CD14-positive monocyte (primary cell): ENCODE results near the gene SELL. TPM values are rescaled to one million over a fixed set of nuclear protein-coding genes. Genes with fewer than 3 reads are reported as not detected.

ENCODE experiments used
- DNase-seq, 3 donors: peaks; one replicate each; pipeline ENCODE4 v3.0.0-alpha.2; 2011 to 2022
- H2AFZ ChIP-seq: 2 replicates; pipeline ENCODE4 v1.6.0; 2012; ENCODE audit warnings: mild to moderate bottlenecking, low read depth, low read length, inconsistent platforms; ENCODE audit not compliant: insufficient read depth, poor library complexity, severe bottlenecking
- H3K27ac ChIP-seq, 2 donors: 1 replicate in 1 of 2; 2 replicates in 1 of 2; pipeline ENCODE4 v1.5.1; 2012 to 2013; ENCODE audit warnings: low read length in 2 of 2, control low read depth in 1 of 2, inconsistent platforms in 1 of 2, low read depth in 1 of 2, mild to moderate bottlenecking in 1 of 2
- H3K27me3 ChIP-seq, 2 donors: one replicate each; pipeline versions ENCODE4 v1.6.0 to v1.6.1; 2011 to 2013; ENCODE audit warnings: low read length in 2 of 2; ENCODE audit not compliant: control insufficient read depth in 2 of 2, insufficient read depth in 2 of 2
- H3K36me3 ChIP-seq, 2 donors: replicated peaks in 1 of 2; 1 replicate in 1 of 2; 2 replicates in 1 of 2; pipeline versions ENCODE4 v1.5.1 to v1.6.1; 2012 to 2013; ENCODE audit warnings: low read length in 2 of 2, control low read depth in 1 of 2, inconsistent platforms in 1 of 2, mild to moderate bottlenecking in 1 of 2; ENCODE audit not compliant: insufficient read depth in 2 of 2, control insufficient read depth in 1 of 2
- H3K4me1 ChIP-seq, 2 donors: 1 replicate in 1 of 2; 2 replicates in 1 of 2; pipeline versions ENCODE4 v1.5.1 to v1.6.1; 2012 to 2013; ENCODE audit warnings: low read length in 2 of 2, control low read depth in 1 of 2, inconsistent platforms in 1 of 2, mild to moderate bottlenecking in 1 of 2, moderate library complexity in 1 of 2; ENCODE audit not compliant: insufficient read depth in 2 of 2, control insufficient read depth in 1 of 2
- H3K4me2 ChIP-seq: replicated peaks from 2 replicates; pipeline ENCODE3; 2012; ENCODE audit warnings: low read length, moderate library complexity, mild to moderate bottlenecking; ENCODE audit not compliant: poor library complexity, severe bottlenecking; ENCODE audit errors: extremely low read depth
- H3K4me3 ChIP-seq, 3 experiments: fragments of 200-600 bp in 1 of 3; sonication (generic) in 1 of 3; replicated peaks in 1 of 3; 1 replicate in 2 of 3; 2 replicates in 1 of 3; pipeline ENCODE4 v1.5.1; 2011 to 2013; ENCODE audit warnings: low read length in 3 of 3, mild to moderate bottlenecking in 3 of 3, control low read depth in 2 of 3, low read depth in 2 of 3, inconsistent platforms in 1 of 3, moderate library complexity in 1 of 3
- H3K79me2 ChIP-seq: 2 replicates; pipeline ENCODE4 v1.6.0; 2012; ENCODE audit warnings: mild to moderate bottlenecking, control low read depth, inconsistent platforms, low read length, moderate library complexity; ENCODE audit not compliant: insufficient read depth
- H3K9ac ChIP-seq: 2 replicates; pipeline ENCODE4 v1.6.0; 2017; ENCODE audit warnings: low read length, mild to moderate bottlenecking; ENCODE audit not compliant: insufficient read depth, poor library complexity, severe bottlenecking
- H3K9me3 ChIP-seq, 2 donors: replicated peaks in 1 of 2; 1 replicate in 1 of 2; 2 replicates in 1 of 2; pipeline versions ENCODE4 v1.5.1 to v1.6.1; 2012 to 2013; ENCODE audit warnings: low read length in 2 of 2, control low read depth in 1 of 2; ENCODE audit not compliant: control insufficient read depth in 1 of 2, insufficient read depth in 1 of 2
- H4K20me1 ChIP-seq: 2 replicates; pipeline ENCODE4 v1.6.0; 2012; ENCODE audit warnings: mild to moderate bottlenecking, low read length, control low read depth, moderate library complexity; ENCODE audit not compliant: insufficient read depth
- H3K27ac Mint-ChIP-seq, 7 donors: one replicate each; pipeline ENCODE4 v1.8.0; 2020; ENCODE audit warnings: mild to moderate bottlenecking in 7 of 7, mixed read lengths in 7 of 7, moderate library complexity in 6 of 7, inconsistent platforms in 2 of 7
- H3K27me3 Mint-ChIP-seq, 3 donors: one replicate each; pipeline ENCODE4 v1.8.0; 2021 to 2022; ENCODE audit warnings: low read depth in 3 of 3, mild to moderate bottlenecking in 3 of 3, mixed read lengths in 3 of 3, moderate library complexity in 3 of 3, inconsistent platforms in 1 of 3
- H3K36me3 Mint-ChIP-seq, 2 donors: one replicate each; pipeline ENCODE4 v1.8.0; 2020; ENCODE audit warnings: mixed read lengths in 2 of 2, inconsistent platforms in 1 of 2, mild to moderate bottlenecking in 1 of 2
- H3K4me1 Mint-ChIP-seq: one replicate; pipeline ENCODE4 v1.8.0; 2020; ENCODE audit warnings: mild to moderate bottlenecking, mixed read lengths
- H3K4me3 Mint-ChIP-seq, 2 donors: one replicate each; pipeline ENCODE4 v1.8.0; 2020; ENCODE audit warnings: mild to moderate bottlenecking in 2 of 2, mixed read lengths in 2 of 2, moderate library complexity in 1 of 2
- H3K9me3 Mint-ChIP-seq, 7 donors: one replicate each; pipeline ENCODE4 v1.8.0; 2020 to 2022; ENCODE audit warnings: mixed read lengths in 7 of 7, mild to moderate bottlenecking in 6 of 7, moderate library complexity in 6 of 7, inconsistent platforms in 2 of 7
- WGBS: methylation state at CpG from one replicate; pipeline ENCODE4 v1.1.5; 2013; ENCODE audit warnings: missing lambda C conversion rate; ENCODE audit not compliant: insufficient coverage; 5-methylcytosine and 5-hydroxymethylcytosine counted together
- intact Hi-C, 2 donors: fragments of 100-400 bp; cut with micrococcal nuclease; formaldehyde crosslinking; loops; one replicate each; pipeline versions ENCODE4 v1.15.0 to v1.15.1; 2023
- polyA plus RNA-seq, 3 donors: library from polyadenylated mRNA; depleted of rRNA in 1 of 3; unstranded in 2 of 3; stranded (reverse) in 1 of 3; fragments of 300-500 nt in 2 of 3; fragments of >200 nt in 1 of 3; fragmentation: Illumina TruSeq in 2 of 3; gene quantifications; 1 replicate in 2 of 3; 2 replicates in 1 of 3; pipeline ENCODE4 v1.2.3, GENCODE V29; 2012 to 2021
- TF ChIP-seq, protein P1 (sequence below): fragments of 200-600 bp; IDR thresholded peaks from one replicate; pipeline ENCODE4 v1.8.0; 2022; ENCODE audit warnings: antibody characterized with exemption, mild to moderate bottlenecking

The SELL gene
- polyA plus RNA-seq, 3 donors = 153 to 1,885 (median 1,118) TPM

DNA sequence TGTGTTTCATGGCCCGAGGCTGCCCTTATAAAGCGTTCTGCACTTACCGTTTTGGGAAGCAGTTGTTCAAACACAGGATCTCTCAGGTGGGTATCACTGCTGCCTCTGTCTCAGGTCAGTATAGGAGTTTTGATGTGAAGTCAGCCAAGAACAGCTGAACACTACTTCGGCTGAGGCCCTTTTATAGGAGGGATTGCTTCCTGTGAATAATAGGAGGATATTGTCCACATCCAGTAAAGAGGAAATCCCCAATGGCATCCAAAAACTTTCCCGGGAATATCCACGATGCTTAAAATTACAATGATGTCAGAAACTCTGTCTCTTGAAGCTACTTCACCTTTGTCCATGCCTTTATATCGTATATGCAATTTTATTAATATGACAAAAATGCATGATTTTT, 22.5 kb upstream of the SELL start, which contains the start of gene SELE:
SELE (minus strand) TSS at position 156 of the 400 bp plus-strand sequence. CDS start 467 bp downstream, outside the sequence.
- intact Hi-C loops = no loop called here
- 88% methylated on average over 3 of the region's 7 CpGs for WGBS

DNA sequence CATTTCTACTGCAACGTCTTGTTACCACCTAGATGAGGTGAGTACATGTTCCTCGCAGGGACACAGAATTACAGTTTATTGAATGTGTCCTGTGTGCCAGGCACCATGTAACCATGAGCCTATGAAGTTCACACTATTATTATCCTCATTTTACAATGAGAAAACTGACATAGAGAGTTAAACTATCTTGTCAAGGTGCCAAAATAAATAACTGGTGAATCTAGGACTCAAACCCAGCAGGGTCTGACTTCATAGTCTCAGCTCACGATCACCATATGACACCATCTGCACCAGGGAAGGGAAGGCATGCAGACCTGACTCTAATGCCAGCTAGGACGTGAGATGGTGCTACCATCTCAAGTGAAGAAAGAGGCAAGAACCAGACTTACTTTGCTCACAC, 20.0 kb upstream of the SELL start:
- intact Hi-C loops = no loop called here
- TF ChIP-seq, protein P1, sequence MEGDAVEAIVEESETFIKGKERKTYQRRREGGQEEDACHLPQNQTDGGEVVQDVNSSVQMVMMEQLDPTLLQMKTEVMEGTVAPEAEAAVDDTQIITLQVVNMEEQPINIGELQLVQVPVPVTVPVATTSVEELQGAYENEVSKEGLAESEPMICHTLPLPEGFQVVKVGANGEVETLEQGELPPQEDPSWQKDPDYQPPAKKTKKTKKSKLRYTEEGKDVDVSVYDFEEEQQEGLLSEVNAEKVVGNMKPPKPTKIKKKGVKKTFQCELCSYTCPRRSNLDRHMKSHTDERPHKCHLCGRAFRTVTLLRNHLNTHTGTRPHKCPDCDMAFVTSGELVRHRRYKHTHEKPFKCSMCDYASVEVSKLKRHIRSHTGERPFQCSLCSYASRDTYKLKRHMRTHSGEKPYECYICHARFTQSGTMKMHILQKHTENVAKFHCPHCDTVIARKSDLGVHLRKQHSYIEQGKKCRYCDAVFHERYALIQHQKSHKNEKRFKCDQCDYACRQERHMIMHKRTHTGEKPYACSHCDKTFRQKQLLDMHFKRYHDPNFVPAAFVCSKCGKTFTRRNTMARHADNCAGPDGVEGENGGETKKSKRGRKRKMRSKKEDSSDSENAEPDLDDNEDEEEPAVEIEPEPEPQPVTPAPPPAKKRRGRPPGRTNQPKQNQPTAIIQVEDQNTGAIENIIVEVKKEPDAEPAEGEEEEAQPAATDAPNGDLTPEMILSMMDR = no peak
- Mint-ChIP-seq H3K4me1 (no peaks in the 10 kb centered on the region), H3K27me3 (peaks cover 2 to 7% (median 4%) of the 10 kb centered on the region in 3 donors), H3K4me3 (no peak overlapping the region), H3K9me3 (no peaks in the 10 kb centered on the region), H3K36me3 (no peaks in the 10 kb centered on the region), H3K27ac (no peak overlapping the region)
- Histone ChIP-seq H3K9ac (no peak overlapping the region), H3K4me2 (no peak overlapping the region), H3K27me3 (no peaks in the 10 kb centered on the region), H3K36me3 (no peaks in the 10 kb centered on the region), H4K20me1 (no peaks in the 10 kb centered on the region), H2AFZ (no peak overlapping the region), H3K79me2 (no peaks in the 10 kb centered on the region), H3K4me3 (no peak overlapping the region), H3K4me1 (no peaks in the 10 kb centered on the region), H3K9me3 (no peaks in the 10 kb centered on the region), H3K27ac (no peak overlapping the region)
- DNase-seq = no peak
- 80% methylated on average over 1 of the region's 4 CpGs for WGBS

More for the DNA sequence above, 22.5 kb upstream of the SELL start, which contains the start of gene SELE:
- Histone ChIP-seq H3K79me2 (no peaks in the 10 kb centered on the region), H3K4me2 (no peak within 1 kb of the TSS), H3K9me3 (no peaks in the 10 kb centered on the region), H3K36me3 (no peaks in the 10 kb centered on the region), H4K20me1 (no peaks in the 10 kb centered on the region), H2AFZ (no peak within 1 kb of the TSS), H3K9ac (no peak within 1 kb of the TSS), H3K4me1 (no peaks in the 10 kb centered on the region), H3K27ac (no peak within 1 kb of the TSS), H3K27me3 (no peaks in the 10 kb centered on the region), H3K4me3 (no peak within 1 kb of the TSS)
- no peak within 1 kb of the TSS for H3K27ac Mint-ChIP-seq
- no peak within 1 kb of the TSS for H3K4me3 Mint-ChIP-seq
- TF ChIP-seq, protein P1 = no peak
- H3K36me3 Mint-ChIP-seq = no peaks in the 10 kb centered on the region
- H3K4me1 Mint-ChIP-seq = no peaks in the 10 kb centered on the region
- DNase-seq = no peak
- no peaks in the 10 kb centered on the region for H3K9me3 Mint-ChIP-seq
- peaks cover 1 to 10% (median 4%) of the 10 kb centered on the region in 3 donors for H3K27me3 Mint-ChIP-seq
